GM23248 (cell line): ENCODE data around the gene TBC1D14.

Source experiments
- EZH2 ChIP-seq: fragments of 200-600 bp; sonication (generic); IDR thresholded peaks from 2 replicates; pipeline ENCODE4 v1.6.1; 2018; ENCODE audit warnings: antibody characterized with exemption, mild to moderate bottlenecking; ENCODE audit not compliant: insufficient read depth, poor library complexity, severe bottlenecking
- EZH2phosphoT487 ChIP-seq: fragments of 200-600 bp; sonication (generic); IDR thresholded peaks from 2 replicates; pipeline ENCODE4 v1.6.1; 2018; ENCODE audit warnings: antibody characterized with exemption, moderate library complexity, mild to moderate bottlenecking, low read depth; ENCODE audit not compliant: insufficient read depth

GRCh38 chr4:6967846-6968340, 58.3 kb downstream of the TBC1D14 start:
- TF ChIP-seq EZH2, result no peak
- TF ChIP-seq EZH2phosphoT487, result no peak
